DND-41 (cell line): ENCODE measurements around the gene TRIM59.

Experiments used
- ATAC-seq: fragments of 200-7000 bp; cut with Tn5 transposase; 3 replicates; pipeline ENCODE4 v1.9.1; 2021; ENCODE audit warnings: low read depth; ENCODE audit not compliant: insufficient read depth
- DNase-seq: peaks from one replicate; pipeline ENCODE4 v3.0.0-alpha.2; 2020
- H2AFZ ChIP-seq: 2 replicates; pipeline ENCODE4 v1.6.0; 2012; ENCODE audit warnings: low read depth, low read length
- H3K27ac ChIP-seq: 2 replicates; pipeline ENCODE4 v1.5.1; 2012; ENCODE audit warnings: low read length, inconsistent platforms
- H3K27me3 ChIP-seq: fragments of 200-600 bp; sonication (generic); 2 replicates; pipeline ENCODE4 v1.6.0; 2012; ENCODE audit warnings: low read length, mild to moderate bottlenecking, inconsistent platforms; ENCODE audit not compliant: insufficient read depth, poor library complexity
- H3K36me3 ChIP-seq: 2 replicates; pipeline ENCODE4 v1.5.1; 2012; ENCODE audit warnings: low read length, inconsistent platforms; ENCODE audit not compliant: insufficient read depth
- H3K4me1 ChIP-seq: 2 replicates; pipeline ENCODE4 v1.5.1; 2012; ENCODE audit warnings: mild to moderate bottlenecking, low read length; ENCODE audit not compliant: insufficient read depth
- H3K4me2 ChIP-seq: 2 replicates; pipeline ENCODE4 v1.6.0; 2012; ENCODE audit warnings: mild to moderate bottlenecking, moderate library complexity, low read length, inconsistent platforms; ENCODE audit not compliant: insufficient read depth
- H3K4me3 ChIP-seq, 2 experiments: fragments of 200-600 bp in 1 of 2; shearing (Covaris generic) in 1 of 2; 2 replicates each; pipeline ENCODE4 v1.5.1; 2012 to 2016; ENCODE audit warnings: inconsistent platforms in 2 of 2, low read length in 2 of 2, mild to moderate bottlenecking in 2 of 2, low read depth in 1 of 2, moderate library complexity in 1 of 2
- H3K79me2 ChIP-seq: 2 replicates; pipeline ENCODE4 v1.6.0; 2012; ENCODE audit warnings: low read length, inconsistent platforms; ENCODE audit not compliant: insufficient read depth
- H3K9ac ChIP-seq: 2 replicates; pipeline ENCODE4 v1.6.0; 2012; ENCODE audit warnings: low read depth, mild to moderate bottlenecking, inconsistent platforms, low read length, moderate library complexity
- H3K9me3 ChIP-seq: 2 replicates; pipeline ENCODE4 v1.5.1; 2012; ENCODE audit warnings: low read length, moderate library complexity, mild to moderate bottlenecking, inconsistent platforms; ENCODE audit not compliant: insufficient read depth, severe bottlenecking
- H4K20me1 ChIP-seq: 2 replicates; pipeline ENCODE4 v1.6.0; 2012; ENCODE audit warnings: low read length; ENCODE audit not compliant: insufficient read depth
- EZH2 ChIP-seq: IDR thresholded peaks from 3 replicates; pipeline ENCODE4 v1.6.1; 2012; ENCODE audit warnings: borderline replicate concordance, low read depth, mild to moderate bottlenecking, moderate library complexity, low read length, inconsistent platforms; ENCODE audit not compliant: severe bottlenecking
- TF ChIP-seq, protein P1 (sequence below): IDR thresholded peaks from 2 replicates; pipeline ENCODE4 v1.5.1; 2012; ENCODE audit warnings: borderline replicate concordance, low read length, moderate library complexity, mild to moderate bottlenecking; ENCODE audit not compliant: poor library complexity, severe bottlenecking; ENCODE audit errors: extremely low read depth

TRIM59 gene

DNA sequence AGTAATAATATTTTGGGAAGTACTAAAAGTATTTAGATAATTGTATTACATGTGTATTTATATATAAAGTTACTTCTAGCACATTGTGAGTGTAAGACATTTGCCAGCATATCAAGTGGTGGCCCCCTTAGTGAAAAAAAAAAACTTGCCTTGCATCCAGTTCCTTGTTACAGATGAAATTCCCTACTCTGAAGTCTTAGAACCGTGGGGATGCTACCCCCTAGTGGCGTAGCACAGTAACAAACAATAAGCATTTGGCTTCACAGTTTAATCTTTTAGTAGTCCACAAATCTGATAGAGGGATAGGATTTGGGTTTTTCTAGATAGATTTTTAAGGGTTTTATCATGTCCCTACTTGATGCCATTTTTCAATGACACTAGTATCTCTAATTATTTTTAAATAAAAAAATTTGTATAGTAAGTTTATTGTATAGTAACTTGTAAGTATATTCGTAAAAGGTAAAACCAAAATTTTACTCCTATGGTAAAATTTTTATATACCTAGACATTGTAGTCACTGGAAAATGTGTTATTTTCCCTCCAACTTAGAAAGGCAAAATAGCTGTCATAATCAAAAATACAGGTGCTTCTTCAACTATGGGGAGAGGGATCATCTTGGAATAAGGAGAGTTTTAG is 35.9 kb downstream of the TRIM59 start:
- no peak overlapping the region for H3K4me3 ChIP-seq
- peaks cover 96% of the 10 kb centered on the region for H3K36me3 ChIP-seq
- H3K9me3 ChIP-seq = no peaks in the 10 kb centered on the region
- peaks cover 95% of the 10 kb centered on the region for H3K79me2 ChIP-seq
- ATAC-seq = peak; percentile 85
- H4K20me1 ChIP-seq = peaks cover 47% of the 10 kb centered on the region; the same call in 1 of the 2 replicates
- H3K4me2 ChIP-seq = no peak overlapping the region
- no peak overlapping the region for H2AFZ ChIP-seq
- no peak overlapping the region for H3K27ac ChIP-seq
- no peaks in the 10 kb centered on the region for H3K27me3 ChIP-seq
- H3K4me1 ChIP-seq = peaks cover 6% of the 10 kb centered on the region; the same call in 1 of the 2 replicates
- TF ChIP-seq EZH2 = no peak
- TF ChIP-seq, protein P1, sequence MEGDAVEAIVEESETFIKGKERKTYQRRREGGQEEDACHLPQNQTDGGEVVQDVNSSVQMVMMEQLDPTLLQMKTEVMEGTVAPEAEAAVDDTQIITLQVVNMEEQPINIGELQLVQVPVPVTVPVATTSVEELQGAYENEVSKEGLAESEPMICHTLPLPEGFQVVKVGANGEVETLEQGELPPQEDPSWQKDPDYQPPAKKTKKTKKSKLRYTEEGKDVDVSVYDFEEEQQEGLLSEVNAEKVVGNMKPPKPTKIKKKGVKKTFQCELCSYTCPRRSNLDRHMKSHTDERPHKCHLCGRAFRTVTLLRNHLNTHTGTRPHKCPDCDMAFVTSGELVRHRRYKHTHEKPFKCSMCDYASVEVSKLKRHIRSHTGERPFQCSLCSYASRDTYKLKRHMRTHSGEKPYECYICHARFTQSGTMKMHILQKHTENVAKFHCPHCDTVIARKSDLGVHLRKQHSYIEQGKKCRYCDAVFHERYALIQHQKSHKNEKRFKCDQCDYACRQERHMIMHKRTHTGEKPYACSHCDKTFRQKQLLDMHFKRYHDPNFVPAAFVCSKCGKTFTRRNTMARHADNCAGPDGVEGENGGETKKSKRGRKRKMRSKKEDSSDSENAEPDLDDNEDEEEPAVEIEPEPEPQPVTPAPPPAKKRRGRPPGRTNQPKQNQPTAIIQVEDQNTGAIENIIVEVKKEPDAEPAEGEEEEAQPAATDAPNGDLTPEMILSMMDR = peak; percentile 85
- peak; percentile 75 for DNase-seq
- no peak overlapping the region for H3K9ac ChIP-seq

DNA sequence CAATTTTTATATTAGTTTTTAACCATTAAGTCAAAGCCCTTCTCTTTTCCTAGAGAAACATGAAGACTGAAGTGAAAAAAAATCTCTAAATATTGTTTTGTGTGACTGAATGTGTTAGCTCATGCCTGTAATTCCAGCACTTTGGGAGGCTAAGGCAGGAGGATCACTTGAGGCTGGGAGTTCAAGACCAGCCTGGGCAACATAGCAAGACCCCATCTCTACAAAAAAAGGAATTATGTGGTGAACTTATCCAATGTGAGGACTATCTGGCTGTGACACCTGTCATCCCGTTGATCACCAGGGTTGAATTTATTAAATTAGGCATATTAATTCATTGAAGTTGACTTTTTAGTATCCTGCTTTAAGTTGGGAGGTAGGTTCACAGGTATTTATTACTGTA is 37.1 kb downstream of the TRIM59 start:
- no peak for DNase-seq
- Histone ChIP-seq H3K4me1 (peaks cover 6% of the 10 kb centered on the region; the same call in 1 of the 2 replicates), H3K9ac (no peak overlapping the region), H2AFZ (no peak overlapping the region), H4K20me1 (peaks cover 51% of the 10 kb centered on the region; the same call in 1 of the 2 replicates), H3K27me3 (no peaks in the 10 kb centered on the region), H3K27ac (no peak overlapping the region), H3K9me3 (no peaks in the 10 kb centered on the region), H3K4me2 (no peak overlapping the region), H3K79me2 (peaks cover 98% of the 10 kb centered on the region), H3K36me3 (peaks cover 96% of the 10 kb centered on the region), H3K4me3 (no peak overlapping the region)
- TF ChIP-seq EZH2 = no peak
- TF ChIP-seq, protein P1 = no peak
- ATAC-seq = no peak

DNA sequence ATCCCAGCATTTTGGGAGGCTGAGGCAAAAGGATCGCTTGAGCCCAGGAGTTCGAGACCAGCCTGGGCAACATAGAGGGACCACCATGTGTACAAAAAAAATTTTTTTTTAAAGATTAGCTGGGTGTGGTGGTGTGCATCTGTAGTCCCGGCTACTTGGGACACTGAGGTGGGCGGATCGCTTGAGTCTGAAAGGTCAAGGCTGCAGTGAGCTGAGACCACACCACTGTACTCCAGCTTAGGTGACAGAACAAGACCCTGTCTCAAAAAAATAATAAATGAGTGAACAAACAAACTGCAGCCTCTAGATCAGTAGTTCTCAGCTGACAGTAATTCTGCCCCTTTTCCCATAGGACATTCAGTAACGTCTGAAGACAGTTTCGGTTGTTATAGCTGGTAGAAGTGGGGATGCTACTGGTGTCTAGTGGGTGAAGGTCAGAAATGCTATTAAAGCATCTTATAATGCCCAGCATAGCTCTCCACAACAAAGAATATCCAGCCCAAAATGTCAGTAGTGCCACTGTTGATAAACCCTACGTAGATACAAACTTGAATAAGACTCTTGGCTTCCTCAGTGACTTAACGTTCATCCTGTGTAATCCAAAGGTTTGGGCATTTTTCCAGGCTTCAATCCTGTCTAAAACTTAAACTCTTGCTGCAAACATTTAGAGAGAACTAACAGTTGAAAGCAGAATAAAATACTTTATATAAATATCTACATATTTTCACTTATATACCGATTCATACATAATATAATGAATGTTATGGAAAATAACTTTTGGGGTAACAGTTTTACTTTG is 39.6 kb downstream of the TRIM59 start:
- Histone ChIP-seq H3K27ac (no peak overlapping the region), H3K9ac (no peak overlapping the region), H3K79me2 (peaks cover 99% of the 10 kb centered on the region), H2AFZ (no peak overlapping the region), H3K36me3 (peaks cover 96% of the 10 kb centered on the region), H3K4me2 (no peak overlapping the region), H3K4me1 (peaks cover 19% of the 10 kb centered on the region; the same call in 1 of the 2 replicates), H3K4me3 (no peak overlapping the region), H3K9me3 (no peaks in the 10 kb centered on the region), H4K20me1 (peaks cover 59% of the 10 kb centered on the region; the same call in 1 of the 2 replicates), H3K27me3 (no peaks in the 10 kb centered on the region)
- TF ChIP-seq, protein P1 = no peak
- TF ChIP-seq EZH2 = no peak
- DNase-seq (no peak), ATAC-seq (0 out of 3 replicates have a peak, but pooled peaks have one; percentile 12)
